ENCODE data around the gene BASP1. TPM values are rescaled to one million over a fixed set of nuclear protein-coding genes. Genes with fewer than 3 reads are reported as not detected.
A peak's percentile ranks its signal among the peaks of the same experiment; 100 is the strongest.

Gene BASP1
- total and polyA plus RNA-seq, 2 donors from 2014 or later = 5.1 to 12.5 TPM

DNA sequence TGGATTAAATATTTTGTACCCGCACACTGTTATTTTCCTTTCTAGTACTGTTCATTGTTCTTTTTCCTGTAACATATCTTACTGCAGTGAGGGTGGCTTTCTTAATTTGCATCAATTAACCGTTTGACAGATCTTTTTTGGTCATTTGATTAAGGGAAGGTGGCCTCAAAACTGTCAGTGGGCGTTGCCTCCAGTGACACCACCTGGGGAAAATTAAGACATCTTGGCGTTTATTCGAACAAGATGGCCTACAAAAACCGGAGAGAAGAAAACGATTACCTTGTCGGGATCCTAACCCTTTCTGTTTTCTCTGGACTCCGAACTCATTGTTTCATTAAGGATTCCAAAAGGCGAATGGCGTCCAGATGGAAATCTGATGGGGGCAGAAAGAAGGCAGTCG, 2.0 kb downstream of the BASP1 start:
- peak overlapping the region in 1 of 3 donors; percentile 81 for H3K9ac ChIP-seq (ENCODE audit: low read length in 3 of 3)
- no peak overlapping the region for H3K27ac ChIP-seq (ENCODE audit: low read depth in 2 of 2, low read length in 2 of 2)
- H3K27me3 ChIP-seq (ENCODE audit: control insufficient read depth, insufficient read depth, low read length) = no peaks in the 10 kb centered on the region
- intact Hi-C loops (cut with DNase I) = loop anchor here (10.0 kb wide), 1 partner anchor 1095 kb away; no protein-coding TSS in a partner anchor
- peaks cover 0 to 4% (median 2%) of the 10 kb centered on the region in 3 donors for H3K4me1 ChIP-seq (ENCODE audit: control insufficient read depth in 2 of 3, insufficient read depth in 2 of 3, low read depth in 1 of 3, low read length in 3 of 3)
- FAIRE-seq (no peak), DNase-seq (peak in 1 of 5 donors; percentile 18)
- H3K4me3 ChIP-seq (ENCODE audit: low read length in 3 of 3) = peak overlapping the region in 2 of 3 donors; percentile 60 to 94
- TF ChIP-seq, protein P1, sequence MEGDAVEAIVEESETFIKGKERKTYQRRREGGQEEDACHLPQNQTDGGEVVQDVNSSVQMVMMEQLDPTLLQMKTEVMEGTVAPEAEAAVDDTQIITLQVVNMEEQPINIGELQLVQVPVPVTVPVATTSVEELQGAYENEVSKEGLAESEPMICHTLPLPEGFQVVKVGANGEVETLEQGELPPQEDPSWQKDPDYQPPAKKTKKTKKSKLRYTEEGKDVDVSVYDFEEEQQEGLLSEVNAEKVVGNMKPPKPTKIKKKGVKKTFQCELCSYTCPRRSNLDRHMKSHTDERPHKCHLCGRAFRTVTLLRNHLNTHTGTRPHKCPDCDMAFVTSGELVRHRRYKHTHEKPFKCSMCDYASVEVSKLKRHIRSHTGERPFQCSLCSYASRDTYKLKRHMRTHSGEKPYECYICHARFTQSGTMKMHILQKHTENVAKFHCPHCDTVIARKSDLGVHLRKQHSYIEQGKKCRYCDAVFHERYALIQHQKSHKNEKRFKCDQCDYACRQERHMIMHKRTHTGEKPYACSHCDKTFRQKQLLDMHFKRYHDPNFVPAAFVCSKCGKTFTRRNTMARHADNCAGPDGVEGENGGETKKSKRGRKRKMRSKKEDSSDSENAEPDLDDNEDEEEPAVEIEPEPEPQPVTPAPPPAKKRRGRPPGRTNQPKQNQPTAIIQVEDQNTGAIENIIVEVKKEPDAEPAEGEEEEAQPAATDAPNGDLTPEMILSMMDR (IDR thresholded peaks at IDR 0.05; ENCODE audit: borderline replicate concordance, extremely low read depth, insufficient read depth) = no peak
- H3K9me3 ChIP-seq (ENCODE audit: control insufficient read depth in 2 of 3, insufficient read depth in 1 of 3, low read length in 3 of 3) = no peaks in the 10 kb centered on the region
- H3K36me3 ChIP-seq (ENCODE audit: control insufficient read depth in 2 of 3, insufficient read depth in 3 of 3, low read length in 3 of 3) = no peaks in the 10 kb centered on the region

GRCh38 chr5:17219992-17220391, 2.6 kb downstream of the BASP1 start:
- intact Hi-C loops (cut with DNase I) = loop anchor here (10.0 kb wide), 1 partner anchor 1095 kb away; no protein-coding TSS in a partner anchor
- no peak for DNase-seq
- Histone ChIP-seq H3K27me3 (ENCODE audit: control insufficient read depth, insufficient read depth, low read length) (no peaks in the 10 kb centered on the region), H3K27ac (ENCODE audit: low read depth in 2 of 2, low read length in 2 of 2) (no peak overlapping the region), H3K9me3 (ENCODE audit: control insufficient read depth in 2 of 3, insufficient read depth in 1 of 3, low read length in 3 of 3) (no peaks in the 10 kb centered on the region), H3K4me3 (ENCODE audit: low read length in 3 of 3) (no peak overlapping the region), H3K9ac (ENCODE audit: low read length in 3 of 3) (no peak overlapping the region), H3K36me3 (ENCODE audit: control insufficient read depth in 2 of 3, insufficient read depth in 3 of 3, low read length in 3 of 3) (no peaks in the 10 kb centered on the region), H3K4me1 (ENCODE audit: control insufficient read depth in 2 of 3, insufficient read depth in 2 of 3, low read depth in 1 of 3, low read length in 3 of 3) (peaks cover 0 to 4% (median 2%) of the 10 kb centered on the region in 3 donors)
- TF ChIP-seq, protein P1 (IDR thresholded peaks at IDR 0.05; ENCODE audit: borderline replicate concordance, extremely low read depth, insufficient read depth) = no peak
- no peak for FAIRE-seq

- H3K27ac ChIP-seq (ENCODE audit: low read depth in 2 of 2, low read length in 2 of 2) = no peak overlapping the region
- no peak for FAIRE-seq
- H3K4me1 ChIP-seq (ENCODE audit: control insufficient read depth in 2 of 3, insufficient read depth in 2 of 3, low read depth in 1 of 3, low read length in 3 of 3) = peaks cover 0 to 4% (median 2%) of the 10 kb centered on the region in 3 donors
- DNase-seq = no peak
- no peaks in the 10 kb centered on the region for H3K9me3 ChIP-seq (ENCODE audit: control insufficient read depth in 2 of 3, insufficient read depth in 1 of 3, low read length in 3 of 3)
- H3K4me3 ChIP-seq (ENCODE audit: low read length in 3 of 3) = no peak overlapping the region
- intact Hi-C loops (cut with DNase I) = no loop called here
- no peaks in the 10 kb centered on the region for H3K27me3 ChIP-seq (ENCODE audit: control insufficient read depth, insufficient read depth, low read length)
- H3K9ac ChIP-seq (ENCODE audit: low read length in 3 of 3) = no peak overlapping the region
- TF ChIP-seq, protein P1 (IDR thresholded peaks at IDR 0.05; ENCODE audit: borderline replicate concordance, extremely low read depth, insufficient read depth) = no peak
- H3K36me3 ChIP-seq (ENCODE audit: control insufficient read depth in 2 of 3, insufficient read depth in 3 of 3, low read length in 3 of 3) = no peaks in the 10 kb centered on the region
These were observed 3.0 kb downstream of the BASP1 start for GRCh38 chr5:17220469-17220868.

Measured in kidney (tissue), 14 donors.